ENCODE data around the gene ESR1. TPM values are rescaled to one million over a fixed set of nuclear protein-coding genes. Genes with fewer than 3 reads are reported as not detected.
"Not testable (repeated sequence)": the region's sequence is repeated elsewhere in the genome, so short reads cannot be mapped to it uniquely, and the experiment has no call there.

The ESR1 gene
- total RNA-seq, 2 experiments from 2014 or later: 0.38 to 0.79 TPM

DNA sequence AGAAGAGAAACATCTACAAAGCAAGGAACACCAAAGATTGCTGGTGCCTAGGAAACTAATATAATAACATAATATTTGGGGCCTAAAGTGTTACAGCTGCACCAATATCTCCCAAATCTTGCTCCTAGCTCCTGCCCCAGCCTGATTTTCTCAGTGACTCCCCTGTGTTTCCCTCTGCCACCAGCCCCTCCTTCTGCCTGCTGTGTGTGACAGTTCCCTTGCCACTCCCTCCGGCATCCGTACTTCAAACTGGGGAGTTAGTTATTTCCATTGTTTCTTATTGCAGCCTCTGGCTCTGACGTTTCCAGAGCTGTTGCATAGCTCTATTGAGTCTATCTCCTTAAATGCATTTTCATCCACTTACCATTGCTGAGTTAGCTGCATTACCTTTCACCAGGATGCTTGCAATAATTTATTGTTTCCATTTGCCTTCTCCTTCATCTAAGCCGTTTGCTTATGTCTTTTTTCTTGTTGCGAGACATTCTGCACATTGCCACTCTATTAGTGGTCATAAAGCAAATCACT, 43.1 kb downstream of the ESR1 start:
- Mint-ChIP-seq H3K27ac (no peak overlapping the region), H3K4me1 (ENCODE audit: low read depth) (no peaks in the 10 kb centered on the region), H3K36me3 (ENCODE audit: low read depth) (no peaks in the 10 kb centered on the region), H3K9me3 (no peaks in the 10 kb centered on the region), H3K4me3 (no peak overlapping the region), H3K27me3 (no peaks in the 10 kb centered on the region)
- DNase-seq (no peak), ATAC-seq (no peak)
- TF ChIP-seq, protein P1, sequence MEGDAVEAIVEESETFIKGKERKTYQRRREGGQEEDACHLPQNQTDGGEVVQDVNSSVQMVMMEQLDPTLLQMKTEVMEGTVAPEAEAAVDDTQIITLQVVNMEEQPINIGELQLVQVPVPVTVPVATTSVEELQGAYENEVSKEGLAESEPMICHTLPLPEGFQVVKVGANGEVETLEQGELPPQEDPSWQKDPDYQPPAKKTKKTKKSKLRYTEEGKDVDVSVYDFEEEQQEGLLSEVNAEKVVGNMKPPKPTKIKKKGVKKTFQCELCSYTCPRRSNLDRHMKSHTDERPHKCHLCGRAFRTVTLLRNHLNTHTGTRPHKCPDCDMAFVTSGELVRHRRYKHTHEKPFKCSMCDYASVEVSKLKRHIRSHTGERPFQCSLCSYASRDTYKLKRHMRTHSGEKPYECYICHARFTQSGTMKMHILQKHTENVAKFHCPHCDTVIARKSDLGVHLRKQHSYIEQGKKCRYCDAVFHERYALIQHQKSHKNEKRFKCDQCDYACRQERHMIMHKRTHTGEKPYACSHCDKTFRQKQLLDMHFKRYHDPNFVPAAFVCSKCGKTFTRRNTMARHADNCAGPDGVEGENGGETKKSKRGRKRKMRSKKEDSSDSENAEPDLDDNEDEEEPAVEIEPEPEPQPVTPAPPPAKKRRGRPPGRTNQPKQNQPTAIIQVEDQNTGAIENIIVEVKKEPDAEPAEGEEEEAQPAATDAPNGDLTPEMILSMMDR (IDR thresholded peaks at IDR 0.05): no peak
- ChIA-PET CTCF (no interaction called here), POLR2A (no interaction called here)
- intact Hi-C loops (cut with micrococcal nuclease): no loop called here

DNA sequence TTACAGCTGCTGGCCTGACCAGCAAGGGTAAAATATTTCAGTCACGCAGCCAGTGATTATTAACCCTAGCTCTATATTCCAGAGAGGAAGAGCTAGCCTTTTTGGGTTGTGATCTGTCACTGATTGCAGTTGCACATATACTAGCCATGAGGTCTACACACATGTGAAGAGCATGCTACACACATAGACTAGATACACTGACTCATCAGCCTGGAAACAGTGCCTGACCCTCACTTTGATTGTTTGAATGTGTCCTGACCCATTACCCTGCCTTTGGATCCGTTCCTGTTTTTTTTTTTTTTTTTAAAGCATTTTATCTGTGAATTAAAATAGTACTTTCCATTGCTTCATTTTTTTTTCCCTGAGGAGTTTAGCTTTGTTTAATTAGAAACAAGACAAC, 50.8 kb downstream of the ESR1 start:
- ATAC-seq: no peak
- CTCF ChIA-PET: interaction anchor here (0.7 kb wide), 1 partner anchor 92 kb away, joined by 3 read pairs; no protein-coding TSS in a partner anchor

DNA sequence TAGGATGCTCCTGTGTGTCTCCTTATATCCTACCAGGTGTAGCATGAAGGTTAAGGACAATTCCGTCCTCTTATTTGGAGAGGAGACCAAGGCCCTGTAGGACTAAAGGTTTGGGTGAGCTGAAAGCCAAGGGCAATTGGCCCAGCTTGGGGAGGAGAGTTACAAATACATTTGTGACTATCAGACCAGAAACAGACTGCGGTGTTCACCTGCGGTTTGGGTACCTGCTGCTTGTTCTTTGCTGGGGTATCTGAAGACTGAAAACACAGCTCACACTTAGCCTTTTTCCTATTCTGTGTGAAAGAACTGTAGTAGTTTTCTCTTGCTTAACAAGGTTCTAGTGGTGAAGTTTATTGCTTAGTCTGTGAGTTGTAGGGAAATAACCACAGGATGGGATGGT, 55.0 kb downstream of the ESR1 start:
- ATAC-seq: no peak
- ChIA-PET POLR2A (no interaction called here), CTCF (no interaction called here)
- Mint-ChIP-seq H3K27ac (no peak overlapping the region), H3K36me3 (ENCODE audit: low read depth) (no peaks in the 10 kb centered on the region), H3K4me1 (ENCODE audit: low read depth) (no peaks in the 10 kb centered on the region), H3K9me3 (peaks cover 5% of the 10 kb centered on the region), H3K4me3 (no peak overlapping the region), H3K27me3 (peaks cover 2% of the 10 kb centered on the region)
- no peak for DNase-seq
- TF ChIP-seq, protein P1 (IDR thresholded peaks at IDR 0.05): no peak
- intact Hi-C loops (cut with micrococcal nuclease): no loop called here

More for the DNA sequence above, 50.8 kb downstream of the ESR1 start:
- no peaks in the 10 kb centered on the region for H3K4me1 Mint-ChIP-seq (ENCODE audit: low read depth)
- no peaks in the 10 kb centered on the region for H3K27me3 Mint-ChIP-seq
- POLR2A ChIA-PET: no interaction called here
- no peak overlapping the region for H3K4me3 Mint-ChIP-seq
- H3K9me3 Mint-ChIP-seq: no peaks in the 10 kb centered on the region
- no peak for DNase-seq
- H3K36me3 Mint-ChIP-seq (ENCODE audit: low read depth): no peaks in the 10 kb centered on the region
- TF ChIP-seq, protein P1 (IDR thresholded peaks at IDR 0.05): no peak
- H3K27ac Mint-ChIP-seq: no peak overlapping the region
- intact Hi-C loops (cut with micrococcal nuclease): no loop called here

DNA sequence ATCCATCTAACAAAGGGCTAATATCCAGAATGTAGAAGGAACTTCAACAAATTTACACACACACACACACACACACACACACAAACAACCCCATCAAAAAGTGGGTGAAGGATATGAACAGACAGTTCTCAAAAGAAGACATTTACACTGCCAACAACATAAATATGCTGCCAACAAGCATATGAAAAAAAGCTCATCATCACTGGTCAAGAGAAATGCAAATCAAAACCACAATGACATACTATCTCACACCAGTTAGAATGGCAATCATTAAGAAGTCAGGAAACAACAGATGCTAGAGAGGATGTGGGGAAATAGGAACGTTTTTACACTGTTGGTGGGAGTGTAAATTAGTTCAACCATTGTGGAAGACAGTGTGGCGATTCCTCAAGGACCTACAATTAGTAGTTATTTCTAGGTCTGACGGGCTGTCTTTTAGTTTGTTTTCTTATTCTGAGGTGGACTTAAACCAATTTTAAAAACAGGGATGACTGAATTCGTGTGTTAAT, 59.9 kb downstream of the ESR1 start:
- H3K4me3 Mint-ChIP-seq; intact Hi-C loops (cut with micrococcal nuclease); CTCF ChIA-PET: not testable (repeated sequence)

DNA sequence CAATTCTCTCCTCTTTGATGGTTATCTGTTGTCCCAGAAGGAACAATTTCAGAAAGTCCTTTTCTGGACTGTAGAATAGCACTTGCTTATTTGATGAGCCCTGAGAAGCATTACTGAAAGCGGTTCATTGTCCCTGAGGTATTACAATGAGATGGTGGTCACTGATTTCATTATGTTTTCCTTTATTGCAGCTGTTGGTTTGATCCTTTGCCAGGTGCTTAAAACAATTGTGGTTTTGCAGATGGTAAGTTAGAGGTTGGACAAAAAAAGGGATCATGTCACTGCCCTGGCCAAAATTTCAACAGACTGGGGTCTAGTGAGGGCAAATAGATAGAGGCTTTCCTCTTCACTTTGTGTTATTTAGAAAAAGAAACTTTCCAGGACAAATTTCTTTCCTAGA, 61.9 kb downstream of the ESR1 start:
- H3K27me3 Mint-ChIP-seq: peaks cover 2% of the 10 kb centered on the region
- CTCF ChIA-PET: no interaction called here
- no peaks in the 10 kb centered on the region for H3K4me1 Mint-ChIP-seq (ENCODE audit: low read depth)
- ATAC-seq (no peak), DNase-seq (no peak)
- no peak overlapping the region for H3K27ac Mint-ChIP-seq
- TF ChIP-seq, protein P1 (IDR thresholded peaks at IDR 0.05): no peak
- intact Hi-C loops (cut with micrococcal nuclease): no loop called here
- H3K9me3 Mint-ChIP-seq: peaks cover 9% of the 10 kb centered on the region
- POLR2A ChIA-PET: no interaction called here
- H3K36me3 Mint-ChIP-seq (ENCODE audit: low read depth): no peaks in the 10 kb centered on the region
- H3K4me3 Mint-ChIP-seq: no peak overlapping the region

More for the DNA sequence above, 59.9 kb downstream of the ESR1 start:
- DNase-seq; POLR2A ChIA-PET; H3K27me3 Mint-ChIP-seq; H3K9me3 Mint-ChIP-seq; H3K27ac Mint-ChIP-seq; H3K36me3 Mint-ChIP-seq (ENCODE audit: low read depth); ATAC-seq; H3K4me1 Mint-ChIP-seq (ENCODE audit: low read depth): not testable (repeated sequence)
